Type B pancreatic cell (in vitro differentiated cells): ENCODE data around the gene NOX3. TPM values are rescaled to one million over a fixed set of nuclear protein-coding genes. Genes with fewer than 3 reads are reported as not detected.

Experiments
- DNase-seq: peaks from one replicate; pipeline ENCODE4 v3.0.0; 2021; ENCODE audit warnings: mixed read lengths; ENCODE audit not compliant: unreplicated experiment; ENCODE audit errors: extremely low spot score
- H3K27ac Mint-ChIP-seq: 2 replicates; pipeline ENCODE4 v1.8.0; 2021; ENCODE audit warnings: mild to moderate bottlenecking, mixed read lengths
- H3K27me3 Mint-ChIP-seq: 2 replicates; pipeline ENCODE4 v1.8.0; 2021; ENCODE audit warnings: mixed read lengths
- H3K36me3 Mint-ChIP-seq: 2 replicates; pipeline ENCODE4 v1.8.0; 2021; ENCODE audit warnings: mixed read lengths
- H3K4me1 Mint-ChIP-seq: one replicate; pipeline ENCODE4 v1.8.0; 2021; ENCODE audit warnings: mixed read lengths; ENCODE audit not compliant: unreplicated experiment
- H3K4me3 Mint-ChIP-seq: 2 replicates; pipeline ENCODE4 v1.8.0; 2021; ENCODE audit warnings: mild to moderate bottlenecking, mixed read lengths
- H3K9me3 Mint-ChIP-seq: 2 replicates; pipeline ENCODE4 v1.8.0; 2021; ENCODE audit warnings: mixed read lengths
- total RNA-seq: library from RNA; stranded (reverse); gene quantifications from 2 replicates; pipeline ENCODE4 v1.2.1, GENCODE V29; 2021; ENCODE audit warnings: low replicate concordance
- TF ChIP-seq, protein P1 (sequence below): fragments of 200-600 bp; sonication (generic); conservative IDR thresholded peaks from 2 replicates; pipeline ENCODE4 v1.5.0; 2021; ENCODE audit warnings: antibody characterized with exemption, mild to moderate bottlenecking

The NOX3 gene
- total RNA-seq, 1 donor from 2014 or later, result not detected

DNA sequence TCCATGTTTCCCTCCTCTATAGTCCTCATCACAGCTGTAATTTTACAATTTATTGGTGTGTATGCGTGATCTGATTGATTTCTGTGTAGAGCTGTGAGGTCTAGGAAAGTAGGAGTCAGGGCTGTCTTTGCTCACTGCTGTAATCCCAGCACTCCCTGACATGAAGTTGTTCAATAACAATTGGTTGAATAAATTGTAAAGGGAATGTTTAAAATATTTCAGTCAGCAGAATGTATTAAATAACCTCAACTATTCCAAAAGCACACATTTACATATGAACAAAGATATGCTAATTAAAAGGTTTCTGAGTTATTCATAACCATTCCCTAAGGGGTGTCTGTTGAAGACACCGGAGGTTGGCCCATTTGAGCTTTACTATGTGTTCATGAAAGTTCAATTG, 31.5 kb downstream of the NOX3 start:
- DNase-seq, result no peak

DNA sequence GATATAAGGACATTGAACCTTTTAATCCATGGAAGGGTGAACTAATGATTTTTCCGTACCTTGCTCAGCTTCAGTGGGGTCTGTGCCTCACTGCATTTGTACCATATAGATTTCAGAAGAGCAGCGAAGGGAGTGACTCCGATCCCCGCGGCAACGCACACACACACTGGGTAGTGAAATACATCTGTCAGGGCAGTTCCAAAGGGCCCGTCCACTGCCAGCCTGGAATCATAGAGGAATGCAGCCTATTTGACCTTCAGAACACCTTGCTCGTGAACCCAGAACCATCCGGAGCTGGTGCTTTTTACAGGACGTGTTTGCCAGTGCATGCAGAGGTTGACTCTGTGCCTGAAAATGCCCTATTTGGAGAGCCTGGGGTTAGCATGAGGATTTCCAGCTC, 33.0 kb downstream of the NOX3 start:
- peaks cover 18% of the 10 kb centered on the region for H3K4me1 Mint-ChIP-seq
- no peak for DNase-seq
- no peak overlapping the region for H3K27ac Mint-ChIP-seq
- peaks cover 4% of the 10 kb centered on the region for H3K27me3 Mint-ChIP-seq
- H3K36me3 Mint-ChIP-seq, result no peaks in the 10 kb centered on the region
- TF ChIP-seq, protein P1, sequence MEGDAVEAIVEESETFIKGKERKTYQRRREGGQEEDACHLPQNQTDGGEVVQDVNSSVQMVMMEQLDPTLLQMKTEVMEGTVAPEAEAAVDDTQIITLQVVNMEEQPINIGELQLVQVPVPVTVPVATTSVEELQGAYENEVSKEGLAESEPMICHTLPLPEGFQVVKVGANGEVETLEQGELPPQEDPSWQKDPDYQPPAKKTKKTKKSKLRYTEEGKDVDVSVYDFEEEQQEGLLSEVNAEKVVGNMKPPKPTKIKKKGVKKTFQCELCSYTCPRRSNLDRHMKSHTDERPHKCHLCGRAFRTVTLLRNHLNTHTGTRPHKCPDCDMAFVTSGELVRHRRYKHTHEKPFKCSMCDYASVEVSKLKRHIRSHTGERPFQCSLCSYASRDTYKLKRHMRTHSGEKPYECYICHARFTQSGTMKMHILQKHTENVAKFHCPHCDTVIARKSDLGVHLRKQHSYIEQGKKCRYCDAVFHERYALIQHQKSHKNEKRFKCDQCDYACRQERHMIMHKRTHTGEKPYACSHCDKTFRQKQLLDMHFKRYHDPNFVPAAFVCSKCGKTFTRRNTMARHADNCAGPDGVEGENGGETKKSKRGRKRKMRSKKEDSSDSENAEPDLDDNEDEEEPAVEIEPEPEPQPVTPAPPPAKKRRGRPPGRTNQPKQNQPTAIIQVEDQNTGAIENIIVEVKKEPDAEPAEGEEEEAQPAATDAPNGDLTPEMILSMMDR, result no peak
- no peaks in the 10 kb centered on the region for H3K9me3 Mint-ChIP-seq
- H3K4me3 Mint-ChIP-seq, result no peak overlapping the region

More for the DNA sequence above, 31.5 kb downstream of the NOX3 start:
- Mint-ChIP-seq H3K4me3 (no peak overlapping the region), H3K4me1 (peaks cover 3% of the 10 kb centered on the region), H3K36me3 (no peaks in the 10 kb centered on the region), H3K27ac (no peak overlapping the region), H3K9me3 (no peaks in the 10 kb centered on the region), H3K27me3 (peaks cover 4% of the 10 kb centered on the region)
- TF ChIP-seq, protein P1, result no peak

DNA sequence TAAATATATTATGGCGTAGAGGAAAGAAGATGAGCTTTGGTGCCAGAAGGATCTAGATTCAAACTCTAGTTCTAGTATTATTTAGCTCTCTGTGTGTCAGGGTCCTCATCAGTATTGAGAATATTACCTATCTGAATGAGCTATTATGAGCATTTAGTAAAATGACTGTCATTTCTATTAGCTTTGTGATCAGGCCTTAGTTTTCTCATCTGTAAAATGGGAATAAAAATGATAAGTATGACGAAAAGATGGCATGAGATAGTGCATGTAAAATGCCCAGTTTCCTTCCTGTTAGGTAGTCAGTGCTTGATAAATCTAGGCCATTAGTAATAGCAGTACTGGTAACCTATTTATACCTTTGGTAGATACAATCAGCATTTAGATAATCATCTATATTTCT, 35.1 kb downstream of the NOX3 start:
- Mint-ChIP-seq H3K4me1 (peaks cover 18% of the 10 kb centered on the region), H3K27me3 (peaks cover 4% of the 10 kb centered on the region), H3K4me3 (no peak overlapping the region), H3K36me3 (no peaks in the 10 kb centered on the region), H3K27ac (no peak overlapping the region), H3K9me3 (no peaks in the 10 kb centered on the region)
- DNase-seq, result no peak
- TF ChIP-seq, protein P1, result no peak

DNA sequence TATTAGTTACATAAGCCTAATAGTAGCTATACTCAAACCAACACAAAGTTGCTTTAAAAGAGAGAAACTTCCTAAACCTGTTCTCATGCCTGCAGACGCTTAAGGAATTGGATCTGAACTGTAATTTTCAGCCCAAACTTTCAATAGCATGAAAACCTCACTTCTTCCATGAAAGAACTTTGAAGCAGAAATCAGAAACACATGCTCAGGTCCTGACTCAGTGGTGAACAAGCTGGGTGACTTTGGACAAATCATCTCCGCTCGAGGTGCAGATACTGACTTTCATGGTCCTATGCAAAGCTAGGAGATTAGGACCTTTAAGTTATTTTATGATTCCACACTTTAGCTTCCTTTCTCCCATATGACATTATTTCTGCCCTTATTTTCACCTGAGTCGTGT, 36.5 kb downstream of the NOX3 start:
- TF ChIP-seq, protein P1, result no peak
- Mint-ChIP-seq H3K4me3 (no peak overlapping the region), H3K27me3 (peaks cover 4% of the 10 kb centered on the region), H3K27ac (no peak overlapping the region), H3K36me3 (no peaks in the 10 kb centered on the region), H3K9me3 (no peaks in the 10 kb centered on the region), H3K4me1 (peaks cover 18% of the 10 kb centered on the region)
- no peak for DNase-seq

DNA sequence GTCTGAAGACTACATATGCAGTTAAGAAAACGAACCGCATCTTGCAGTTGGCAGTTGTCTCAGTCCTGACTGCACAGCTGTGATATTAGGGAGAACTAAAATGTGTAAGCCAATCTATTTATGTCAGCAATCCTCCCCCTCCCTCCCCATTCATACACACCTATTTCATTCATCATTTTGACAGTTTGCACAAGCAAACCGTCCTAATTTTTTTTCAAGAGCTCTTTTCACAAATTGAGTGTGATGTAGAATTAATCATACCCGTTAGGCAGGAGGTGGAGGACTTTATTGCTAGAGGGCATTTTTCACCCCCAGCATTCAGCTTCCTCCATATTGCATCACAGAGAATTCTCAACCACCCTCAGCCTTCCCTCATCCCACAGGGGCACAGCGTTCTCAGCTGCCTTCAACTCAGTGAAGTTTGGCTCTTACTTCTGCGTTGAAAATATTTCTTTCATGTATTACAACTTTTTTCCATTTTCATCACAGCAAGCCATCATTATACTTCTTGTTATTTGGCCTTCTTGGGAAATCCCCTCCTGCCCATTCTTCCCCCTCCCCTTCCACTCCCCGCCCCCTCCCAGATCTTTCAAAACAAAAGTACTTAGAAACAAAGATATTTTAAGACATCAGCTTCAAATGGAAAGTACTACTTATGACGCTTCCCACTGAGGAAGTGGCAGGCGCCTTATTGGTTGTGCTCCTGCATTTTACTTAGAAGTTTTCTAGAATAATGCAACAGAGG, 37.5 kb downstream of the NOX3 start:
- H3K27ac Mint-ChIP-seq, result peak overlapping the region; percentile 44
- H3K4me1 Mint-ChIP-seq, result peaks cover 18% of the 10 kb centered on the region
- DNase-seq, result no peak
- no peaks in the 10 kb centered on the region for H3K36me3 Mint-ChIP-seq
- TF ChIP-seq, protein P1, result no peak
- peaks cover 4% of the 10 kb centered on the region for H3K27me3 Mint-ChIP-seq
- no peaks in the 10 kb centered on the region for H3K9me3 Mint-ChIP-seq
- peak overlapping the region; percentile 9 for H3K4me3 Mint-ChIP-seq
